Body of pancreas (tissue), 4 donors: ENCODE results near the gene FAM163A.

ENCODE experiments used
- POLR2A ChIP-seq, 3 donors: fragments of 450-650 bp; IDR thresholded peaks; one replicate each; pipeline ENCODE4 v1.6.1; 2016; ENCODE audit warnings: antibody characterized with exemption in 3 of 3, mild to moderate bottlenecking in 2 of 3
- TF ChIP-seq, protein P1 (sequence below), 7 experiments: fragments of 450-650 bp in 4 of 7; fragments of 200-600 bp in 3 of 7; sonication (generic) in 3 of 7; IDR thresholded peaks; one replicate each; pipeline ENCODE4 v1.5.1; 2016 to 2019; ENCODE audit warnings: antibody characterized with exemption in 7 of 7

DNA sequence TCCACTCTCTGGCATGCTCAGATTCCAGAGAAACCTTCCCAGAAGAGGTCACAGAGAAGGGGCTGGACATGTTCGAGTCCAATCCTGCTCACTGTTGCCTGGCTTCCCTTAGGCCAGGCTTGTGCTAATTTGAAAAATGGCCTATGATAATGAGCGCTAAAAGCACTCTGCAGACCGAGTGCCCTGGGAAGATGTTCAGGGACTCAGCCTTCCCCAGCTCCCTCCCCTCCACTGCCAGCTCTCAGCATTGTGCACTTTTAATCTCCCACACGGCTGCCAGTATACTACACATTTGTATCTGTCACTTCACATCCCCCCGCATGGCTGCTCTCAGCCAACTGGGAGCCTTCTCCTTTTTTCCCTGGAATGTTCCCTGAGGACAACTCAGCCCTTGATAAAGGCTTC, 24.1 kb downstream of the FAM163A start:
- TF ChIP-seq, protein P1, sequence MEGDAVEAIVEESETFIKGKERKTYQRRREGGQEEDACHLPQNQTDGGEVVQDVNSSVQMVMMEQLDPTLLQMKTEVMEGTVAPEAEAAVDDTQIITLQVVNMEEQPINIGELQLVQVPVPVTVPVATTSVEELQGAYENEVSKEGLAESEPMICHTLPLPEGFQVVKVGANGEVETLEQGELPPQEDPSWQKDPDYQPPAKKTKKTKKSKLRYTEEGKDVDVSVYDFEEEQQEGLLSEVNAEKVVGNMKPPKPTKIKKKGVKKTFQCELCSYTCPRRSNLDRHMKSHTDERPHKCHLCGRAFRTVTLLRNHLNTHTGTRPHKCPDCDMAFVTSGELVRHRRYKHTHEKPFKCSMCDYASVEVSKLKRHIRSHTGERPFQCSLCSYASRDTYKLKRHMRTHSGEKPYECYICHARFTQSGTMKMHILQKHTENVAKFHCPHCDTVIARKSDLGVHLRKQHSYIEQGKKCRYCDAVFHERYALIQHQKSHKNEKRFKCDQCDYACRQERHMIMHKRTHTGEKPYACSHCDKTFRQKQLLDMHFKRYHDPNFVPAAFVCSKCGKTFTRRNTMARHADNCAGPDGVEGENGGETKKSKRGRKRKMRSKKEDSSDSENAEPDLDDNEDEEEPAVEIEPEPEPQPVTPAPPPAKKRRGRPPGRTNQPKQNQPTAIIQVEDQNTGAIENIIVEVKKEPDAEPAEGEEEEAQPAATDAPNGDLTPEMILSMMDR (IDR thresholded peaks at IDR 0.05) = no peak
- no peak for TF ChIP-seq POLR2A (IDR thresholded peaks at IDR 0.05)
